Neural progenitor cell (in vitro differentiated cells): ENCODE data around the gene KLHL28. TPM values are rescaled to one million over a fixed set of nuclear protein-coding genes. Genes with fewer than 3 reads are reported as not detected.

Experiments used
- DNase-seq: peaks from one replicate; pipeline ENCODE4 v3.0.0-alpha.2; 2016; ENCODE audit warnings: low spot score
- H2AFZ ChIP-seq: fragments of 200-600 bp; sonication (generic); replicated peaks from 2 replicates; pipeline ENCODE4 v1.6.1; 2016; ENCODE audit warnings: antibody characterized with exemption
- H3F3A ChIP-seq: fragments of 200-600 bp; sonication (generic); 2 replicates; pipeline ENCODE4 v1.6.1; 2016; ENCODE audit warnings: antibody characterized with exemption, low read depth
- H3K27ac ChIP-seq: fragments of 200-600 bp; sonication (generic); 2 replicates; pipeline ENCODE4 v1.5.1; 2016; ENCODE audit warnings: mild to moderate bottlenecking
- H3K27me3 ChIP-seq: fragments of 200-600 bp; sonication (generic); 2 replicates; pipeline ENCODE4 v1.6.1; 2016; ENCODE audit warnings: mild to moderate bottlenecking, moderate library complexity
- H3K36me3 ChIP-seq: fragments of 200-600 bp; sonication (generic); 2 replicates; pipeline ENCODE4 v1.5.1; 2016
- H3K4me1 ChIP-seq: fragments of 200-600 bp; sonication (generic); 2 replicates; pipeline ENCODE4 v1.6.1; 2016; ENCODE audit warnings: mixed run types
- H3K4me2 ChIP-seq: fragments of 200-600 bp; sonication (generic); 2 replicates; pipeline ENCODE4 v1.6.1; 2016
- H3K4me3 ChIP-seq: fragments of 200-600 bp; sonication (generic); 2 replicates; pipeline ENCODE4 v1.5.1; 2016
- H3K79me2 ChIP-seq: fragments of 200-600 bp; sonication (generic); 2 replicates; pipeline ENCODE4 v1.6.1; 2016; ENCODE audit warnings: low read depth
- H3K9ac ChIP-seq: fragments of 200-600 bp; sonication (generic); 2 replicates; pipeline ENCODE4 v1.6.1; 2016
- H3K9me3 ChIP-seq: fragments of 200-600 bp; sonication (generic); 2 replicates; pipeline ENCODE4 v1.5.1; 2016; ENCODE audit warnings: low read depth
- H4K20me1 ChIP-seq: fragments of 200-600 bp; sonication (generic); 2 replicates; pipeline ENCODE4 v1.6.1; 2016; ENCODE audit warnings: low read depth
- H3K27ac Mint-ChIP-seq: 3 replicates; pipeline ENCODE4 v1.8.0; 2021; ENCODE audit warnings: mixed read lengths
- H3K27me3 Mint-ChIP-seq: 2 replicates; pipeline ENCODE4 v1.8.0; 2022; ENCODE audit warnings: low read depth, mild to moderate bottlenecking, inconsistent platforms, moderate library complexity, mixed read lengths; ENCODE audit not compliant: insufficient read depth
- H3K36me3 Mint-ChIP-seq: 3 replicates; pipeline ENCODE4 v1.8.0; 2021; ENCODE audit warnings: mixed read lengths
- H3K4me1 Mint-ChIP-seq: 3 replicates; pipeline ENCODE4 v1.8.0; 2021; ENCODE audit warnings: mixed read lengths
- H3K4me3 Mint-ChIP-seq: 3 replicates; pipeline ENCODE4 v1.8.0; 2021; ENCODE audit warnings: mild to moderate bottlenecking, moderate library complexity, mixed read lengths
- H3K9me3 Mint-ChIP-seq: 3 replicates; pipeline ENCODE4 v1.8.0; 2020; ENCODE audit warnings: mixed read lengths
- CTCF ChIP-seq: fragments of 200-600 bp; sonication (generic); IDR thresholded peaks from 2 replicates; pipeline ENCODE4 v1.5.1; 2017; ENCODE audit warnings: antibody characterized with exemption, mild to moderate bottlenecking
- EZH2 ChIP-seq: fragments of 200-600 bp; sonication (generic); IDR thresholded peaks from 2 replicates; pipeline ENCODE4 v1.6.1; 2017; ENCODE audit warnings: antibody characterized with exemption, mild to moderate bottlenecking, moderate library complexity
- EZH2phosphoT487 ChIP-seq: fragments of 200-600 bp; sonication (generic); IDR thresholded peaks from 2 replicates; pipeline ENCODE4 v1.6.1; 2017; ENCODE audit warnings: antibody characterized with exemption
- total RNA-seq: library from RNA; depleted of rRNA; stranded (reverse); fragments of >200 nt; gene quantifications from 2 replicates; pipeline ENCODE4 v1.2.3, GENCODE V29; 2015; ENCODE audit warnings: low replicate concordance

The KLHL28 gene
- total RNA-seq, 1 donor from 2014 or later, result 21.8 TPM

- Mint-ChIP-seq H3K27ac (no peak overlapping the region), H3K4me3 (no peak overlapping the region), H3K27me3 (peaks cover 2% of the 10 kb centered on the region), H3K36me3 (no peaks in the 10 kb centered on the region), H3K9me3 (no peaks in the 10 kb centered on the region), H3K4me1 (peaks cover 2% of the 10 kb centered on the region)
- no peak overlapping the region for H3K4me3 ChIP-seq
- H3K27me3 ChIP-seq, result no peaks in the 10 kb centered on the region
- H3K9ac ChIP-seq, result no peak overlapping the region
- peak; percentile 22 for DNase-seq
- H3K4me2 ChIP-seq, result no peak overlapping the region
- H4K20me1 ChIP-seq, result peaks cover 1% of the 10 kb centered on the region
- TF ChIP-seq CTCF (no peak), EZH2phosphoT487 (no peak), EZH2 (no peak)
- peaks cover 6% of the 10 kb centered on the region for H3K4me1 ChIP-seq
- H3K9me3 ChIP-seq, result no peaks in the 10 kb centered on the region
- H3K27ac ChIP-seq, result no peak overlapping the region
- H3K36me3 ChIP-seq, result no peaks in the 10 kb centered on the region
- no peaks in the 10 kb centered on the region for H3F3A ChIP-seq
- no peak overlapping the region for H2AFZ ChIP-seq
- H3K79me2 ChIP-seq, result peaks cover 20% of the 10 kb centered on the region
Measured at GRCh38 chr14:44988694-44989093, 26.9 kb upstream of the KLHL28 start.

- no peaks in the 10 kb centered on the region for H3K27me3 ChIP-seq
- H3K36me3 ChIP-seq, result no peaks in the 10 kb centered on the region
- no peak overlapping the region for H3K4me3 ChIP-seq
- no peak overlapping the region for H3K4me2 ChIP-seq
- Mint-ChIP-seq H3K36me3 (no peaks in the 10 kb centered on the region), H3K4me1 (no peaks in the 10 kb centered on the region), H3K9me3 (no peaks in the 10 kb centered on the region), H3K27me3 (peaks cover 3% of the 10 kb centered on the region), H3K27ac (no peak overlapping the region), H3K4me3 (no peak overlapping the region)
- H3K4me1 ChIP-seq, result no peaks in the 10 kb centered on the region
- H3K79me2 ChIP-seq, result peaks cover 48% of the 10 kb centered on the region
- H2AFZ ChIP-seq, result no peak overlapping the region
- H3K9me3 ChIP-seq, result no peaks in the 10 kb centered on the region
- DNase-seq, result no peak
- H4K20me1 ChIP-seq, result peaks cover 4% of the 10 kb centered on the region
- H3K9ac ChIP-seq, result no peak overlapping the region
- TF ChIP-seq EZH2phosphoT487, result no peak
- no peak for TF ChIP-seq CTCF
- TF ChIP-seq EZH2, result no peak
- H3K27ac ChIP-seq, result no peak overlapping the region
- no peaks in the 10 kb centered on the region for H3F3A ChIP-seq
Measured at GRCh38 chr14:44982594-44982993, 20.8 kb upstream of the KLHL28 start.

GRCh38 chr14:44981198-44981597 lies 19.5 kb upstream of the KLHL28 start:
- DNase-seq, result no peak
- Mint-ChIP-seq H3K4me1 (no peaks in the 10 kb centered on the region), H3K27me3 (peaks cover 3% of the 10 kb centered on the region), H3K9me3 (no peaks in the 10 kb centered on the region), H3K36me3 (no peaks in the 10 kb centered on the region), H3K4me3 (no peak overlapping the region), H3K27ac (no peak overlapping the region)
- H3K27ac ChIP-seq, result no peak overlapping the region
- H3K27me3 ChIP-seq, result no peaks in the 10 kb centered on the region
- H3K4me3 ChIP-seq, result no peak overlapping the region
- H4K20me1 ChIP-seq, result peaks cover 6% of the 10 kb centered on the region
- H3K9ac ChIP-seq, result no peak overlapping the region
- H3K4me2 ChIP-seq, result no peak overlapping the region
- H3K4me1 ChIP-seq, result no peaks in the 10 kb centered on the region
- no peaks in the 10 kb centered on the region for H3F3A ChIP-seq
- H2AFZ ChIP-seq, result no peak overlapping the region
- no peaks in the 10 kb centered on the region for H3K36me3 ChIP-seq
- TF ChIP-seq EZH2, result no peak
- TF ChIP-seq EZH2phosphoT487, result no peak
- no peak for TF ChIP-seq CTCF
- H3K79me2 ChIP-seq, result peaks cover 58% of the 10 kb centered on the region
- no peaks in the 10 kb centered on the region for H3K9me3 ChIP-seq
